Neural cell (in vitro differentiated cells): Measurements from ENCODE around the gene PARVB. TPM values are rescaled to one million over a fixed set of nuclear protein-coding genes. Genes with fewer than 3 reads are reported as not detected.

ENCODE experiments used
- H2AFZ ChIP-seq: fragments of 200-600, 300-800 bp; sonication (generic), shearing (Covaris generic); 2 replicates; pipeline ENCODE4 v1.6.0; 2014; ENCODE audit warnings: low read depth, mild to moderate bottlenecking, antibody characterized with exemption, low read length, moderate library complexity
- H3F3A ChIP-seq: fragments of 200-600 bp; shearing (Covaris generic); 2 replicates; pipeline ENCODE4 v1.6.1; 2016; ENCODE audit warnings: mild to moderate bottlenecking, moderate library complexity, mixed read lengths, antibody characterized with exemption, low read length; ENCODE audit not compliant: insufficient read depth, poor library complexity, severe bottlenecking
- H3K27ac ChIP-seq: fragments of 200-600, 300-800 bp; sonication (generic), shearing (Covaris generic); 2 replicates; pipeline ENCODE4 v1.5.1; 2014; ENCODE audit warnings: mild to moderate bottlenecking, low read length, moderate library complexity
- H3K27me3 ChIP-seq: fragments of 300-800, 200-600 bp; sonication (generic), shearing (Covaris generic); 2 replicates; pipeline ENCODE4 v1.6.0; 2014; ENCODE audit warnings: mild to moderate bottlenecking, low read depth, low read length, moderate library complexity; ENCODE audit not compliant: insufficient read depth
- H3K36me3 ChIP-seq: fragments of 300-800, 200-600 bp; sonication (generic), shearing (Covaris generic); 2 replicates; pipeline ENCODE4 v1.5.1; 2014; ENCODE audit warnings: mild to moderate bottlenecking, antibody characterized with exemption, low read length, moderate library complexity; ENCODE audit not compliant: insufficient read depth
- H3K4me2 ChIP-seq: fragments of 300-800, 200-600 bp; sonication (generic), shearing (Covaris generic); 2 replicates; pipeline ENCODE4 v1.6.0; 2014; ENCODE audit warnings: mild to moderate bottlenecking, low read length
- H3K4me3 ChIP-seq: fragments of 300-800, 200-600 bp; sonication (generic), shearing (Covaris generic); 2 replicates; pipeline ENCODE4 v1.5.1; 2014; ENCODE audit warnings: mild to moderate bottlenecking, low read length, moderate library complexity
- H3K79me2 ChIP-seq: fragments of 200-600 bp; shearing (Covaris generic); replicated peaks from 2 replicates; pipeline ENCODE4 v1.6.0; 2014; ENCODE audit warnings: mild to moderate bottlenecking, low read length, moderate library complexity; ENCODE audit not compliant: insufficient read depth
- H3K9ac ChIP-seq: fragments of 300-800, 200-600 bp; sonication (generic), shearing (Covaris generic); 2 replicates; pipeline ENCODE4 v1.6.1; 2016; ENCODE audit warnings: mild to moderate bottlenecking, low read length, mixed read lengths
- H3K9me2 ChIP-seq: fragments of 200-600 bp; shearing (Covaris generic); 2 replicates; pipeline ENCODE4 v1.6.1; 2016; ENCODE audit warnings: mild to moderate bottlenecking, low read length, mixed read lengths; ENCODE audit not compliant: insufficient read depth
- H3K9me3 ChIP-seq: fragments of 200-600, 300-800 bp; sonication (generic), shearing (Covaris generic); 2 replicates; pipeline ENCODE4 v1.6.1; 2016; ENCODE audit warnings: mild to moderate bottlenecking, mixed run types, low read length, moderate library complexity, mixed read lengths
- H4K20me1 ChIP-seq: fragments of 200-600 bp; shearing (Covaris generic); 2 replicates; pipeline ENCODE4 v1.6.1; 2016; ENCODE audit warnings: mild to moderate bottlenecking, mixed run types; ENCODE audit not compliant: insufficient read depth
- CTCF ChIP-seq: fragments of 450-650 bp; IDR thresholded peaks from 2 replicates; pipeline ENCODE4 v1.5.1; 2014; ENCODE audit warnings: antibody characterized with exemption, mild to moderate bottlenecking, moderate library complexity; ENCODE audit not compliant: poor library complexity, severe bottlenecking
- EP300 ChIP-seq: fragments of 450-650 bp; conservative IDR thresholded peaks from 2 replicates; pipeline ENCODE4 v1.6.1; 2014; ENCODE audit warnings: antibody characterized with exemption, mild to moderate bottlenecking, moderate library complexity; ENCODE audit not compliant: poor library complexity, severe bottlenecking
- EZH2 ChIP-seq: fragments of 200-600, 300-800 bp; shearing (Covaris generic), sonication (generic); IDR thresholded peaks from 2 replicates; pipeline ENCODE4 v1.6.1; 2014; ENCODE audit warnings: antibody characterized with exemption, low read length, borderline replicate concordance, mild to moderate bottlenecking; ENCODE audit not compliant: insufficient read depth, poor library complexity, severe bottlenecking
- MXI1 ChIP-seq: fragments of 450-650 bp; conservative IDR thresholded peaks from 2 replicates; pipeline ENCODE4 v1.6.1; 2014; ENCODE audit warnings: antibody characterized with exemption, mild to moderate bottlenecking; ENCODE audit not compliant: poor library complexity, severe bottlenecking
- POLR2AphosphoS5 ChIP-seq: IDR thresholded peaks from 2 replicates; pipeline ENCODE4 v1.6.1; 2012
- REST ChIP-seq: IDR thresholded peaks from 2 replicates; pipeline ENCODE4 v1.6.1; 2012; ENCODE audit warnings: borderline replicate concordance
- SMC3 ChIP-seq: fragments of 450-650 bp; conservative IDR thresholded peaks from 2 replicates; pipeline ENCODE4 v1.6.1; 2014; ENCODE audit warnings: antibody characterized with exemption, mild to moderate bottlenecking, moderate library complexity; ENCODE audit not compliant: poor library complexity
- TAF1 ChIP-seq: IDR thresholded peaks from 2 replicates; pipeline ENCODE4 v1.6.1; 2012; ENCODE audit warnings: low read depth
- polyA plus RNA-seq: library from polyadenylated mRNA; depleted of rRNA; stranded (reverse); fragments of >200 nt; gene quantifications from 2 replicates; pipeline ENCODE4 v1.2.3, GENCODE V29; 2014

PARVB gene
- polyA plus RNA-seq, 1 donor from 2014 or later = 1.2 TPM

GRCh38 chr22:44026630-44027511, 2.8 kb downstream of the PARVB start:
- Histone ChIP-seq H3K4me2 (no peak overlapping the region), H3K9ac (no peak overlapping the region), H3K9me2 (no peaks in the 10 kb centered on the region), H3K27ac (no peak overlapping the region), H2AFZ (no peak overlapping the region), H3K4me3 (no peak overlapping the region), H3K27me3 (peaks cover 14% of the 10 kb centered on the region), H3K9me3 (no peaks in the 10 kb centered on the region), H3F3A (no peaks in the 10 kb centered on the region), H3K79me2 (no peaks in the 10 kb centered on the region), H3K36me3 (no peaks in the 10 kb centered on the region), H4K20me1 (no peaks in the 10 kb centered on the region)
- TF ChIP-seq REST (no peak), EZH2 (no peak), TAF1 (no peak)

- Histone ChIP-seq H3K9me2 (no peaks in the 10 kb centered on the region), H3K79me2 (no peaks in the 10 kb centered on the region), H3F3A (no peaks in the 10 kb centered on the region)
Observed at GRCh38 chr22:44028091-44028490, 4.0 kb downstream of the PARVB start.

More at GRCh38 chr22:44028091-44028490, 4.0 kb downstream of the PARVB start:
- TF ChIP-seq EP300 (no peak), CTCF (no peak), MXI1 (no peak), POLR2AphosphoS5 (no peak), REST (no peak), EZH2 (no peak), SMC3 (no peak), TAF1 (no peak)
- Histone ChIP-seq H3K36me3 (no peaks in the 10 kb centered on the region), H3K9me3 (no peaks in the 10 kb centered on the region), H3K9ac (no peak overlapping the region), H2AFZ (no peak overlapping the region), H4K20me1 (no peaks in the 10 kb centered on the region), H3K27me3 (peaks cover 14% of the 10 kb centered on the region), H3K4me3 (no peak overlapping the region), H3K4me2 (no peak overlapping the region), H3K27ac (no peak overlapping the region)
